GM21360 (cell line): ENCODE measurements around the gene CERS6.

Experiments used
- ATAC-seq: cut with Tn5 transposase; IDR thresholded peaks from one replicate; pipeline ENCODE4 v1.9.1; 2021; ENCODE audit warnings: mild to moderate bottlenecking, moderate library complexity; ENCODE audit not compliant: unreplicated experiment

The CERS6 gene

DNA sequence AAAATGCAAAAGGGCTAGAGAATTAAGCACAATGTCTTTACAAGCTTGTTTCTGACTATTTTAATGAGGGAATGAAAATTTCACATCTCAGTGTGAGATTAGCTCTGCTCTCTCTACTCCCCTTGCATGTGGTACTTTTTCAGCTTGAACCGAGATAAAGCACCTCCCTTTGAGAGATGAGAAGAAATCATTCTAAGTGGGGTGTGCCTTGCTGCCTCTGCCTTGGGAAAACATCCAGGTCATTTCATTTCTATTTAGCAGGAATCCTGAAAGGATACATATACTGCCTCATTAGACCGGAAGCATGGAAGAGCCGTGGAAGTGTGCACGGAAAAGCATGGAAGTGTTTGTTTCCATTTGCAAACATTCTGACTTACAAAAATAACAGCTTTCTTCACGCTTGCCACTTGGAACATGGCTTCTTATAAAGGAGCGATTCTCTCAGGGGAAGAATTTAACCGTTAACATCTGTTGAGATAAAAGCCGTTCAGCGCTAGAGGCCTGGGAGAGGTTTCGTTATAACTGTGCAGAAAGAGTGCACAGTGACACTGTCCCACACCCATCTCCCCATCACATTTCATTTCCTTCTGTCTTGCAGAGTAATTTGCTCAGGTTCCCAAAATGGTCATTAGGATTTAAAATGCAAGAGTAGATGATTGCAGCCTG, 363.1 kb downstream of the CERS6 start:
- ATAC-seq: no peak

DNA sequence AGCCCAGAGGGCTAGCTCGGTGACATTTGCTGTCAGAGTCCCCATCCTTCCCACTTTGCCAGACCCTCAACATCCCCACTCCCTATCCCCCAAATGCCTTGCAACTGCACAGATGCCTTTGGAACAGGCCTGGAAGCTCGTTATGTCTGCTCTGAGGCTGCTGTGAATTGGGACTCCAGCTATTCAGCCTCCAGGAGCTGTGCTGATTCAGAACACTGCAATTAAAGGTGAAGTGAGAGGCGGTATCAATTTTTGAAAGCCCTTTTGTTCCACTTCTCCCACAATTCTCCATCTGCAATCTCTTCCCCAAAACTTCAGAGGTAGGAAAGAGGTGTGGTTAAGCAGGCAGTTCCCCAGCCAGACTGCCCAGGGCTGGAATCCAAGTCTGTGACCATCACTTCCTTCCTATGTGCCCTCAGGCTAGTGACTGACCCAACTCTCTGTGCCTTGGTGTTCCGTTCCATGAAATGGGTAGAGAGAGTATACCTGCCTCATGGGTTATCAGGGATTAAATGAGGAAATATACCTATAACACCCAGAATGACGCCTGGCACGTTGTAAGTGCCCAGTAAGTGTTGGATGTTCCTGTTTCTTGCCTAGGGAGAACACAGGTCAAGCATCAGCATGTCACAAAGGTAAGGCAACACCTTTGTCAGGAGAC, 363.9 kb downstream of the CERS6 start:
- ATAC-seq: no peak

DNA sequence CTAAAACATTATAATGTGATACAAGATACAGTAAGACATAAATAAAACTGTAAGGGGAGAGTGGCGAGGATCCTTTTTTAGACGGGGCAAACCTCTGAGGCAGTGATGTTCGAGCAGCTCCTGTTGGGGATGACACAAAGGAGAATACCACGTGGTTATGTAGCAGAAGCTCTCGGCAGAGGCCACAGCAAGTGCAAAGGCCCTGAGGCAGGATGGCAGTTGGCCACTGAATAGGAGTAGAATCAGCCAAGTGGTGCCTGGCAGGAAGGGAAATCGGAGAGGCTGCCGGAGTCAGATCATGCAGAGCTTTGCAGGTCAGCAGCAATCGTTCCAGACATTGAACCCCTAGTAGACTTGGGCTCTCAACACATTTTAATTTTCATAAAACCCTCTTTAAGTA, 365.5 kb downstream of the CERS6 start:
- no peak for ATAC-seq

DNA sequence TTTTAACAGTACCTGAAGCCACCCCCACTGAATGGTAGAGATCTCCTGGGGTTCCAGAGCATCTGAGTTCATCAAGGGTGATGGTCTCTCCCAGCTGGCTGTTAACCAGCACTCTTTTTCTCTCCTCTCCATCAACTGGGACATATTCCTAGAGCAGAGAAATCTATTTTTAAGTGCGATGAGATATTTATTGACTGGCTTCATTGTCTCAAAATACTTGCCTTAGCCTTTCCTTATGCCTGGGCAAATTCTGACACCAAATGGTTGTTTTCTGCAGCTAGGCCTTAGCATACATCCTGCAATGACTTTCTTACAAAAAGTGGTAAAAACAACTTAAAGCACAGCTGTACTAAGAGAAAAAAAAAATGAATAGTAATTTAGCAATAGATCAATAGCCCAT, 365.9 kb downstream of the CERS6 start:
- no peak for ATAC-seq
